Neural cell (in vitro differentiated cells): ENCODE data around the gene WFDC12.

Experiments
- CTCF ChIP-seq: fragments of 450-650 bp; IDR thresholded peaks from 2 replicates; pipeline ENCODE4 v1.5.1; 2014; ENCODE audit warnings: antibody characterized with exemption, mild to moderate bottlenecking, moderate library complexity; ENCODE audit not compliant: poor library complexity, severe bottlenecking
- EP300 ChIP-seq: fragments of 450-650 bp; conservative IDR thresholded peaks from 2 replicates; pipeline ENCODE4 v1.6.1; 2014; ENCODE audit warnings: antibody characterized with exemption, mild to moderate bottlenecking, moderate library complexity; ENCODE audit not compliant: poor library complexity, severe bottlenecking
- POLR2AphosphoS5 ChIP-seq: IDR thresholded peaks from 2 replicates; pipeline ENCODE4 v1.6.1; 2012
- RAD21 ChIP-seq: fragments of 450-650 bp; conservative IDR thresholded peaks from 2 replicates; pipeline ENCODE4 v1.6.1; 2014; ENCODE audit warnings: antibody characterized with exemption, mild to moderate bottlenecking, moderate library complexity
- REST ChIP-seq: IDR thresholded peaks from 2 replicates; pipeline ENCODE4 v1.6.1; 2012; ENCODE audit warnings: borderline replicate concordance

GRCh38 chr20:45118028-45118427 is 6.2 kb downstream of the WFDC12 start:
- no peak for TF ChIP-seq RAD21
- no peak for TF ChIP-seq CTCF
- no peak for TF ChIP-seq EP300
- no peak for TF ChIP-seq POLR2AphosphoS5
- TF ChIP-seq REST: no peak
